Vagina (tissue), 2 donors: ENCODE results near the gene AMBRA1. TPM values are rescaled to one million over a fixed set of nuclear protein-coding genes. Genes with fewer than 3 reads are reported as not detected.

Source experiments
- DNase-seq, 2 donors: peaks; one replicate each; pipeline ENCODE4 v3.0.0-alpha.2; 2017; ENCODE audit errors: extremely low spot score in 2 of 2
- H3K27ac ChIP-seq: fragments of 200-600 bp; sonication (generic); one replicate; pipeline ENCODE4 v1.5.1; 2019
- H3K27me3 ChIP-seq: fragments of 200-600 bp; sonication (generic); one replicate; pipeline ENCODE4 v1.5.1; 2019
- H3K36me3 ChIP-seq, 2 donors: fragments of 200-600 bp; sonication (generic); one replicate each; pipeline ENCODE4 v1.5.1; 2017 to 2019
- H3K4me1 ChIP-seq: fragments of 200-600 bp; sonication (generic); one replicate; pipeline ENCODE4 v1.5.1; 2019
- H3K4me3 ChIP-seq, 2 donors: fragments of 200-600 bp; sonication (generic); 1 replicate in 1 of 2; 2 replicates in 1 of 2; pipeline ENCODE4 v1.5.1; 2016 to 2019
- H3K9me3 ChIP-seq: fragments of 200-600 bp; sonication (generic); one replicate; pipeline ENCODE4 v1.5.1; 2019
- POLR2A ChIP-seq, 2 donors: fragments of 450-650 bp; IDR thresholded peaks; one replicate each; pipeline ENCODE4 v1.6.1; 2017; ENCODE audit warnings: antibody characterized with exemption in 2 of 2, mild to moderate bottlenecking in 2 of 2, moderate library complexity in 2 of 2
- POLR2AphosphoS5 ChIP-seq, 2 donors: sonication (generic); formaldehyde crosslinking; IDR thresholded peaks; one replicate each; pipeline ENCODE4 v1.9.0; 2017; ENCODE audit warnings: antibody characterized with exemption in 2 of 2, mild to moderate bottlenecking in 2 of 2, low read depth in 1 of 2; ENCODE audit not compliant: insufficient read depth in 1 of 2
- intact Hi-C: fragments of 100-400 bp; cut with DNase I; formaldehyde crosslinking; loops from one replicate; pipeline ENCODE4 v1.15.1; 2023
- total RNA-seq: library from RNA; depleted of rRNA; stranded (reverse); fragments of >200 nt; gene quantifications from one replicate; pipeline ENCODE4 v1.2.3, GENCODE V29; 2016
- TF ChIP-seq, protein P1 (sequence below), 3 experiments: fragments of 450-650 bp in 2 of 3; fragments of 200-600 bp in 1 of 3; sonication (generic) in 1 of 3; IDR thresholded peaks; one replicate each; pipeline ENCODE4 v1.5.1; 2017 to 2019; ENCODE audit warnings: antibody characterized with exemption in 3 of 3, mild to moderate bottlenecking in 2 of 3, moderate library complexity in 2 of 3

Gene AMBRA1
- total RNA-seq, 1 donor from 2014 or later: 40.0 TPM

GRCh38 chr11:46485856-46486443, 107.9 kb downstream of the AMBRA1 start:
- intact Hi-C loops: no loop called here
- Histone ChIP-seq H3K36me3 (no peaks in the 10 kb centered on the region), H3K9me3 (no peaks in the 10 kb centered on the region), H3K27me3 (no peaks in the 10 kb centered on the region), H3K4me3 (no peak overlapping the region), H3K4me1 (peaks cover 19% of the 10 kb centered on the region), H3K27ac (no peak overlapping the region)
- DNase-seq: no peak
- TF ChIP-seq POLR2AphosphoS5 (IDR thresholded peaks at IDR 0.05; ENCODE audit: insufficient read depth in 1 of 2, low read depth in 1 of 2) (no peak), POLR2A (IDR thresholded peaks at IDR 0.05) (no peak)
- TF ChIP-seq, protein P1, sequence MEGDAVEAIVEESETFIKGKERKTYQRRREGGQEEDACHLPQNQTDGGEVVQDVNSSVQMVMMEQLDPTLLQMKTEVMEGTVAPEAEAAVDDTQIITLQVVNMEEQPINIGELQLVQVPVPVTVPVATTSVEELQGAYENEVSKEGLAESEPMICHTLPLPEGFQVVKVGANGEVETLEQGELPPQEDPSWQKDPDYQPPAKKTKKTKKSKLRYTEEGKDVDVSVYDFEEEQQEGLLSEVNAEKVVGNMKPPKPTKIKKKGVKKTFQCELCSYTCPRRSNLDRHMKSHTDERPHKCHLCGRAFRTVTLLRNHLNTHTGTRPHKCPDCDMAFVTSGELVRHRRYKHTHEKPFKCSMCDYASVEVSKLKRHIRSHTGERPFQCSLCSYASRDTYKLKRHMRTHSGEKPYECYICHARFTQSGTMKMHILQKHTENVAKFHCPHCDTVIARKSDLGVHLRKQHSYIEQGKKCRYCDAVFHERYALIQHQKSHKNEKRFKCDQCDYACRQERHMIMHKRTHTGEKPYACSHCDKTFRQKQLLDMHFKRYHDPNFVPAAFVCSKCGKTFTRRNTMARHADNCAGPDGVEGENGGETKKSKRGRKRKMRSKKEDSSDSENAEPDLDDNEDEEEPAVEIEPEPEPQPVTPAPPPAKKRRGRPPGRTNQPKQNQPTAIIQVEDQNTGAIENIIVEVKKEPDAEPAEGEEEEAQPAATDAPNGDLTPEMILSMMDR (IDR thresholded peaks at IDR 0.05): no peak

GRCh38 chr11:46484101-46484500, 109.7 kb downstream of the AMBRA1 start:
- no peak for DNase-seq
- no peaks in the 10 kb centered on the region for H3K36me3 ChIP-seq
- no peak overlapping the region for H3K4me3 ChIP-seq
- TF ChIP-seq, protein P1 (IDR thresholded peaks at IDR 0.05): no peak
- TF ChIP-seq POLR2A (IDR thresholded peaks at IDR 0.05) (no peak), POLR2AphosphoS5 (IDR thresholded peaks at IDR 0.05; ENCODE audit: insufficient read depth in 1 of 2, low read depth in 1 of 2) (no peak)
- H3K9me3 ChIP-seq: no peaks in the 10 kb centered on the region
- intact Hi-C loops: no loop called here
- H3K27ac ChIP-seq: no peak overlapping the region
- peaks cover under 1% of the 10 kb centered on the region for H3K4me1 ChIP-seq
- no peaks in the 10 kb centered on the region for H3K27me3 ChIP-seq

- no peak overlapping the region for H3K4me3 ChIP-seq
- no peaks in the 10 kb centered on the region for H3K9me3 ChIP-seq
Measured at GRCh38 chr11:46480909-46481308, 112.9 kb downstream of the AMBRA1 start.

GRCh38 chr11:46480166-46480726, 113.6 kb downstream of the AMBRA1 start:
- H3K4me1 ChIP-seq: no peaks in the 10 kb centered on the region
- DNase-seq: no peak
- no peaks in the 10 kb centered on the region for H3K36me3 ChIP-seq
- no peaks in the 10 kb centered on the region for H3K9me3 ChIP-seq
- intact Hi-C loops: no loop called here
- H3K27ac ChIP-seq: no peak overlapping the region
- no peaks in the 10 kb centered on the region for H3K27me3 ChIP-seq
- no peak overlapping the region for H3K4me3 ChIP-seq
- TF ChIP-seq POLR2A (IDR thresholded peaks at IDR 0.05): no peak
- TF ChIP-seq, protein P1 (IDR thresholded peaks at IDR 0.05): no peak
- no peak for TF ChIP-seq POLR2AphosphoS5 (IDR thresholded peaks at IDR 0.05; ENCODE audit: insufficient read depth in 1 of 2, low read depth in 1 of 2)

More at GRCh38 chr11:46480909-46481308, 112.9 kb downstream of the AMBRA1 start:
- DNase-seq: no peak
- no peaks in the 10 kb centered on the region for H3K4me1 ChIP-seq
- H3K36me3 ChIP-seq: no peaks in the 10 kb centered on the region
- intact Hi-C loops: no loop called here
- no peaks in the 10 kb centered on the region for H3K27me3 ChIP-seq
- H3K27ac ChIP-seq: no peak overlapping the region
- TF ChIP-seq POLR2A (IDR thresholded peaks at IDR 0.05): no peak
- TF ChIP-seq, protein P1 (IDR thresholded peaks at IDR 0.05): no peak
- TF ChIP-seq POLR2AphosphoS5 (IDR thresholded peaks at IDR 0.05; ENCODE audit: insufficient read depth in 1 of 2, low read depth in 1 of 2): no peak

DNA sequence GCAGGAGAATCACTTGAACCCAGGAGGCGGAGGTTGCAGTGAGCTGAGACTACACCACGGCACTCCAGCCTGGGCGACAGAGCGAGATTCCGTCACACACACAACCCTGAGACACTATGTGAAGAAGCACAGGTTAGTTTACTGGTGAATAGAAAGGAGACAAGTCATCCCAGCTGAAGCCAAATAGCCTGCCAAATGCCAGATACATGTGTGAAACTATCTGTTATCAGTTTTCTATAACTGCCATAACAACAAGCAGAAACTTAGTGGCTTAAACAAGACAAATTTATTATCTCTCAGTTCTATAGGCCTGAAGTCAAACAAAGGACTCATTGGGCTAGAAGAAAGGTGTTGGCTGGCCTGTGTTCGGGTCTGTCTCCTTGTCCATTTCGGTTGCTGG, 114.2 kb downstream of the AMBRA1 start:
- Histone ChIP-seq H3K36me3 (no peaks in the 10 kb centered on the region), H3K27ac (no peak overlapping the region), H3K4me3 (no peak overlapping the region), H3K4me1 (no peaks in the 10 kb centered on the region), H3K9me3 (no peaks in the 10 kb centered on the region), H3K27me3 (no peaks in the 10 kb centered on the region)
- no peak for TF ChIP-seq POLR2A (IDR thresholded peaks at IDR 0.05)
- TF ChIP-seq, protein P1 (IDR thresholded peaks at IDR 0.05): no peak
- intact Hi-C loops: no loop called here
- no peak for DNase-seq
